ENCODE data around the gene ZC3H4.
A peak's percentile ranks its signal among the peaks of the same experiment; 100 is the strongest.
"Not testable (repeated sequence)": the region's sequence is repeated elsewhere in the genome, so short reads cannot be mapped to it uniquely, and the experiment has no call there.

ZC3H4 gene

GRCh38 chr19:47112997-47113849, at the start of gene ZC3H4:
TSS of gene ZC3H4 (minus strand) at chr19:47113776. CDS start at chr19:47112584, 1,192 bp downstream.
- DNase-seq, result peak; percentile 99

DNA sequence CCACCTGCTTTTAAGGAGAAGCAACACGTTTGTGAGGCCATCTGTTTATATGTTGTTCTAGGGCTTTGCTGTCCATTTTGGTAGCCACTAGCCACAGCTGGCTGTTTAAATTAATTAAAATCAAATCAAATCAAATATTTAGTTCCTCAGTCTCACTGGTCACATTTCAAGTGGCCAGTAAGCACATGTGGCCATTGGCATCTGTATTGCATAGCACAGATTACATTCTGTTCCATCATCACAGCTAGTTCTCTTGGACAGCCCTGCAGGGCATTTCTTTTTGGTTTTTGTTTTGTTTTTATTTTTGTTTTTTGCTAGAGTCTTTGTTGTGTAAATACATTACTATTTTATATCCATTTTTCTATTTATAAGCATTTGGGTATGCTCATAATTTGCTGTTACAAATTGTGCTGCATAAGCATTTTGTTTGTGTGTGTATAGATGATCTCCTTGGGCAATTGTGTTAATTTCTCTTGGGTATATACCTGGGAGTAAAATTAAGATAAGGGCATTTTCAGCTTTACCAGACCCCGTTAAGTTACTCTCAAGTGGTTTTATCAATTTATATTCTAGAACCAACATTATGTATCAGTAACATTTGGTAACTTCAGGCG, 48.4 kb upstream of the ZC3H4 start:
- DNase-seq, result no peak

DNA sequence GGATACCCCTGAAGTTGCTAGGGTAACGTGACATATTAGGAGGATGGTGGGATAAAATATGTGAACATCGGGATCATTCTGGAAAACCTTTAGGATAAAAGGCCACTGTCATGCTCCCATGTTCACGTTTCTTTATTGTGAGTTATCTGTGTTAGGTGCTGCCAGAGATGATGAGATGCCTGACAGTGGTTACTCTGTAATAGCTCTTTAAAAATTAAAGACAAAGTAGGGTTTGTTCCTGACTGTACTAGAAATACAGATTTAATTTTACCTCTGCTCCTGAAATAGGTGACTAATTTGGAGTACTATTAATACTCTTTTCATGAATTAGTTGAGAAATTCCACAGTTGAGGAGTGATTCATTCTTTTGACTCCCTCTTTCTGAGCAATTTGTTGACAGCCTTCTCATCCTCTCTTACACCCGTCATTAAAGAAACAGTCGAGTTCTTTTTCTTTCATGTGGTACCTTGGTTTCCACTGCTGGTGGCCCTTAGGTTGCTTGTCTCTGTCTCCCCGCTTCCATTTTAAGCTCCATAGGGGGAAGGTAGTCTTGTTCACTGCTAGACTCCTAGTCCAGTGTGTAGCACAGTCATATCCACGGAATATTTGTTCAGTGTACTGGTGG, 45.4 kb upstream of the ZC3H4 start:
- no peak for DNase-seq

DNA sequence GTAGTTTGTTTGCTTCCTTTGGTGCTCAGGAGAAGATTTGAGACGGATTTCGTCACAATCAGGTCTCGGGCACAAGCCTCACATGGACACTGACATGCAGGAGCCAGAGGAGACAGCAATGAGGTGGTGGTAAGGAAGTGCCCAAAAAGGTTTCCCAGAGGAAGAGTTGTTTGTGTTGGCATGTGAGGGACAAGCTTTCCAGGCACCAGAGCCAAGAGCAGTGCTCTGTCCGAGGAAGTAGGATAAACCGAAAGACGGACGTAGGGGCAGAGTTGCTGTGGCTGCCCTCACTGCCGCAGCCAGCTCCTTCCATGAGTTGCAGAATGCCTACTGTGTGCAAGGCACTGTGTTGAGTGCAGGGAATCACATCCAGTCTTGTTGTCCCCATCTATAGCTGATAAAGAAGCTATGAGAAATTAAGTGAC, 44.8 kb upstream of the ZC3H4 start:
- DNase-seq, result no peak

- DNase-seq, result no peak
Observed at GRCh38 chr19:47157431-47158321, 44.1 kb upstream of the ZC3H4 start.

- DNase-seq, result no peak
Observed at GRCh38 chr19:47156861-47157430, 43.4 kb upstream of the ZC3H4 start.

DNA sequence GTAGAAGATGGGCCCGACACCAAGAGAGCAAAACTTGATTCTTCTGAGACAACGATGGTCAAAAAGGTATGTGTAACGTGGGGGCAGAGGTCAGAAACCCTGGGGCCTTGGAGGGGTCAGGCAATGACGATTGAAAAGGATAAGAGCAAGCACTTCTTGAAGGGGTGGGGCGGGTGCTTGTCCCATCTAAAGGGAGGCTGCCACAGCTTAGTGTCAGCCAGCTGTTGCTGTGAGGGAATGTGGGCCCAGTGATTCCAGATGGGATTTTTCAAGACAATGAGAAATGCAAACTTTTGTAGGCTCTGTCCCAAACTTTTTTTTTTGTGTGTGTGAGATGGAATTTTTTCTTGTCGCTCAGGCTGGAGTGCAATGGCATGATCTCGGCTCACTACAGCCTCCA, 41.6 kb upstream of the ZC3H4 start:
- DNase-seq, result no peak

DNA sequence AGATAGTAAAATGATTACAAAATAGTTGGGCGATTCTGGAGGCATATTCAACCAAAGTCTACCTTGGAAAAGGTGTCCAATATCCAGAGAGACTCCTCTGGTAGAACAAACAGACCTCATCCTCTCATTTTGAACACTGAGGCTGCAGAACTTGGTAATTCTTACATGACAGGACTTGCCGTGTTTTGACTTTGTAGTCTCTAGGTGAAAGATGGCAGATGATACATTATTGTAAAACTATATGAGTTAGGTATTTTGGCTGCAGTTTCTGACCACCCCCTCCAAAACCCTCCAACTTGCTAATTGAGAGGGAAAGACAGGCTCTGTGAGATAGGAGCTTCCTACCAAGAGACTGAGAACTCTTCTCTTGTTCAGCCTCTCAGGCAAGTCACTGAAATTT, 39.7 kb upstream of the ZC3H4 start:
- no peak for DNase-seq

GRCh38 chr19:47152632-47153031, 39.1 kb upstream of the ZC3H4 start:
- no peak for DNase-seq

- DNase-seq, result no peak
Observed at GRCh38 chr19:47152205-47152604, 38.6 kb upstream of the ZC3H4 start.

GRCh38 chr19:47151627-47152026, 38.1 kb upstream of the ZC3H4 start:
- DNase-seq, result peak; percentile 64

GRCh38 chr19:47146920-47147319, 33.3 kb upstream of the ZC3H4 start:
- DNase-seq, result no peak

DNA sequence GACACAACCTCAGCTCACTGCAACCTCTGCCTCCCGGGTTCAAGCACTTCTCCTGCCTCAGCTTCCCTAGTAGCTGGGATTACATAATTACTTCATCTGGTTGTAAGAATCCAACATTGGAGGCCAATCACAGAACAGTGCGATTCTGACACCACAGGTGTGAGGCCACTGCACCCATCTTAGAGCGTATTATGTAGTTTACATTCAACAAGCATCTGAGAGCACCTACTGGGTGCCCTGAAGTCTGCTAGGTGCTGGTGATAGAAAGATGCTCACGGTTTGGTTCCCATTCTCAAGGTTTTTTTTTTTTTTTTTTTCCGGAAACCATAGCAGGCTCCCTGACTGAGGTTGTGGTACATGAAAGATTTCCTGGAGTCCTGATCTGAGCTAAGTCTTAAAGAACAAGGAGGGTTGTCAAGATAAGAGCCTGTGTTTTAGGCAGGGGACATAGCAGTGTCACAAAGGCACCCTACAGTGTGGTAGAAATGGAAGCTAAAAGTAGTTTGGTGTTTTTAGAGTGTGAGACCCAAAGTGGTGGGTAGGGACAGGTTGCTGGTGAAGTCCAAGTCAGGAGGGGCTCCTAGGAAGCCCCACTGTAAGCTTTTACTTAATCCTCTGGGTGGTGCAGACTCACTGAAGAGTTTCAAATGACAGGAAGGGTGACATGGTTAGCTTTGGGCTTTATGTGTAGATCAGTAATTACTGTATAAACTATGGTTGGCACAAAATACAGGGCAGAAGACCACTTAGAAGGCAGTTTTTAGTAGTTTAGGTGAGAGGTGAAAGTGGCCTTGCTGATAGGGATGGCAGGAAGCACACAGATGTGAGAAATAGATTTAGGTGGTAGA, 32.3 kb upstream of the ZC3H4 start:
- DNase-seq, result no peak

DNA sequence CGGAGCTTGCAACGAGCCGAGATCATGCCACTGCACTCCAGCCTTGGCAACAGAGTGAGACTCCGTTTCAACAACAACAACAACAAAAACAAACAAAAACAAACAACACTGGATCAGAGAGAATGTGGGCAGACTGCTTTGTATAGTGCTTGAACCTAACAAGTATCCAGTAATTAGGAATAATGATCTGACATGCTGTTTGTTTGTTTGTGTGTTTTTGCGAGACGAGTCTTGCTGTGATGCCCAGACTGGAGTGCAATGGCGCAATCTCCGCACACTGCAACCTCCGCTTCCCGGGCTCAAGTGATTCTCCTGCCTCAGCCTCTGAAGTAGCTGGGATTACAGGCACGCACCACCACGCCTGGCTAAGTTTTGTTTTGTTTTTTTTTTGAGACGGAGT, 31.1 kb upstream of the ZC3H4 start:
- DNase-seq, result no peak

GRCh38 chr19:47143322-47144073, 29.9 kb upstream of the ZC3H4 start:
- no peak for DNase-seq

DNA sequence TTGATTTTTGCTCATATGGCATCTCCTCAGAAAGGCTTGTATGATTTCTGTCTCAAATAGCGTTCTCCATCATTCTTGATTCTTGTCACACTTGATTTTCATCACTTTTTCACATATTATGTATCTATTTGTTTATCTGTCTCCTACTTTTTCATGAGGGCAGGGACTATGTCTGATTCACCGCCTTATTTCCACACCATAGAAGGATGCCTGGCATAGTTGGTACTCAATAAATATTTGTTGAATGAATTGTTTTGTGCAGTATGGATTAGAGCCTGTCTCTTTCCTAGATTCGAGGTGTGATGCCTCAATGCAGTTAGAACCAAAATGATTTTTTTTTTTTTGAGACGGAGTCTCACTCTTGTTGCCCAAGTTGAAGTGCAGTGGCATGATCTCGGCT, 29.2 kb upstream of the ZC3H4 start:
- DNase-seq, result no peak

- DNase-seq, result no peak
Observed at GRCh38 chr19:47141695-47142094, 28.1 kb upstream of the ZC3H4 start.

DNA sequence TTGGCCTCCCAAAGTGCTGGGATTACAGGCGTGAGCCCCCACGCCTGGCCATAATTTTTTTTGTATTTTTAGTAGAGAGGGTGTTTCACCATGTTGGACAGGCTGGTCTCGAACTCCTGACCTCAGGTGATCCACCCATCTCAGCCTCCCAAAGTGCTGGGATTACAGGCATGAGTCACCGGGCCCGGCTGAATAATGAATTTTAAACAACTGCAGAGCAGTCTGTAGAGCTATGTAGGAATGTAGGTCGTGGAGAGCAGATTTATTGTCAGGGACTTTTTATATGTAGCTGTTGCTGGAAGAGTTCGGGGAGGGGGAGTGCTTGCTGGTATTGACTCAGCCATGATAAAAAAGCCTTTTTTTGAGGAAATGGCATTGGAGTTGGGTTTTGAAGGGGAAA, 27.7 kb upstream of the ZC3H4 start:
- DNase-seq, result not testable (repeated sequence)

GRCh38 chr19:47135156-47135555, 21.6 kb upstream of the ZC3H4 start:
- no peak for DNase-seq

- no peak for DNase-seq
Observed at GRCh38 chr19:47134545-47134944, 21.0 kb upstream of the ZC3H4 start.

GRCh38 chr19:47133021-47133471, 19.5 kb upstream of the ZC3H4 start:
- DNase-seq, result no peak
